K562 (cell line): ENCODE data around the gene TMEM209. TPM values are rescaled to one million over a fixed set of nuclear protein-coding genes. Genes with fewer than 3 reads are reported as not detected.

ENCODE experiments used
- BRD4 ChIP-seq: fragments of 200-600 bp; sonication (generic); IDR thresholded peaks from 2 replicates; pipeline ENCODE4 v1.6.1; 2017; ENCODE audit warnings: inconsistent platforms
- KDM1A ChIP-seq, 2 experiments: fragments of 450-650 bp; IDR thresholded peaks; 2 replicates each; pipeline ENCODE4 v1.6.1; 2016; ENCODE audit warnings: mild to moderate bottlenecking in 2 of 2
- LARP7 ChIP-seq: fragments of 450-650 bp; IDR thresholded peaks from 2 replicates; pipeline ENCODE4 v1.6.1; 2016
- POLR2AphosphoS5 ChIP-seq: IDR thresholded peaks from 2 replicates; pipeline ENCODE4 v1.6.1; 2011; ENCODE audit warnings: mild to moderate bottlenecking, low read depth, low read length, moderate library complexity; ENCODE audit not compliant: control insufficient read depth, insufficient read depth
- POLR2G ChIP-seq: fragments of 200-400 bp; formaldehyde crosslinking; IDR thresholded peaks from 2 replicates; pipeline ENCODE4 v1.6.1; 2017; ENCODE audit warnings: low read depth, mild to moderate bottlenecking, antibody characterized with exemption, low read length, moderate library complexity
- RB1 ChIP-seq: fragments of 450-650 bp; IDR thresholded peaks from 2 replicates; pipeline ENCODE4 v1.6.1; 2017; ENCODE audit warnings: low read depth, mild to moderate bottlenecking
- TAF1 ChIP-seq: IDR thresholded peaks from 2 replicates; pipeline ENCODE4 v1.6.1; 2011; ENCODE audit warnings: mild to moderate bottlenecking, low read length, moderate library complexity; ENCODE audit not compliant: insufficient read depth, control insufficient read depth, severe bottlenecking; ENCODE audit errors: extremely low read depth
- TAF7 ChIP-seq: fragments of 450-650 bp; IDR thresholded peaks from 2 replicates; pipeline ENCODE4 v1.6.1; 2016; ENCODE audit warnings: missing genetic modification characterization, missing compliant biosample characterization
- TFAM ChIP-seq: fragments of 250-450 bp; sonication (Bioruptor Pico); conservative IDR thresholded peaks from 2 replicates; pipeline ENCODE4 v1.5.0; 2021; ENCODE audit warnings: mild to moderate bottlenecking, moderate library complexity
- ZFP1 ChIP-seq: fragments of 450-650 bp; formaldehyde crosslinking; IDR thresholded peaks from 2 replicates; pipeline ENCODE4 v1.4.0; 2020; ENCODE audit warnings: mild to moderate bottlenecking, mixed read lengths
- ZNF174 ChIP-seq: fragments of 250-450 bp; sonication (Bioruptor Pico); IDR thresholded peaks from 2 replicates; pipeline ENCODE4 v1.4.0; 2020; ENCODE audit warnings: mild to moderate bottlenecking
- ZNF212 ChIP-seq: fragments of 450-650 bp; formaldehyde crosslinking; IDR thresholded peaks from 2 replicates; pipeline ENCODE4 v1.4.0; 2020; ENCODE audit warnings: mild to moderate bottlenecking
- ZNF584 ChIP-seq: fragments of 200-800 bp; sonication (Bioruptor generic); IDR thresholded peaks from 2 replicates; pipeline ENCODE4 v1.6.1; 2016; ENCODE audit warnings: low read depth, mild to moderate bottlenecking, missing genetic modification characterization, missing compliant biosample characterization
- ZNF586 ChIP-seq: fragments of 450-650 bp; formaldehyde crosslinking; conservative IDR thresholded peaks from 2 replicates; pipeline ENCODE4 v1.4.0; 2020; ENCODE audit warnings: mild to moderate bottlenecking, moderate library complexity
- polyA plus RNA-seq, 8 experiments: library from polyadenylated mRNA; depleted of rRNA in 4 of 8; stranded (reverse) in 5 of 8; unstranded in 3 of 8; fragments of >200 nt; fragmentation: Nextera tagmentation in 2 of 8; fragmentation: Illumina TruSeq in 1 of 8; extraction: Ambion mirVana in 2 of 8; extraction: Trizol in 1 of 8; gene quantifications; 2 replicates each; pipeline versions ENCODE4 v1.2.1 to v1.2.3, GENCODE V29; 2011 to 2014; ENCODE audit warnings: inconsistent platforms in 1 of 8, missing spikeins in 1 of 8
- total RNA-seq, 7 experiments: library from RNA; depleted of rRNA in 6 of 7; stranded (reverse); fragments of >200 nt in 6 of 7; fragmentation: Illumina TruSeq in 2 of 7; extraction: Trizol in 2 of 7; gene quantifications; 2 replicates each; pipeline versions ENCODE4 v1.2.1 to v1.2.3, GENCODE V29; 2011 to 2021; ENCODE audit warnings: low replicate concordance in 1 of 7
- TF ChIP-seq, protein P1 (sequence below): sonication (generic); formaldehyde crosslinking; IDR thresholded peaks from 2 replicates; pipeline ENCODE4 v1.8.0; 2022; ENCODE audit warnings: mild to moderate bottlenecking, missing genetic modification reagents
- TF ChIP-seq, protein P2 (sequence below), 3 experiments: fragments of 200-800 bp in 1 of 3; sonication (Bioruptor generic) in 1 of 3; sonication (generic) in 1 of 3; formaldehyde crosslinking in 1 of 3; IDR thresholded peaks; 2 replicates each; pipeline versions ENCODE4 v1.6.1 to v1.8.0; 2016 to 2022; ENCODE audit warnings: mild to moderate bottlenecking in 2 of 3, missing compliant biosample characterization in 2 of 3, missing genetic modification characterization in 2 of 3, missing genetic modification reagents in 1 of 3
- TF ChIP-seq, protein P3 (sequence below): sonication (generic); formaldehyde crosslinking; IDR thresholded peaks from 2 replicates; pipeline ENCODE4 v1.9.0; 2022; ENCODE audit warnings: mild to moderate bottlenecking, missing genetic modification reagents
- TF ChIP-seq, protein P4 (sequence below): IDR thresholded peaks from 2 replicates; pipeline ENCODE4 v1.6.1; 2016; ENCODE audit warnings: missing genetic modification characterization, missing compliant biosample characterization
- TF ChIP-seq, protein P5 (sequence below): sonication (generic); formaldehyde crosslinking; IDR thresholded peaks from 2 replicates; pipeline ENCODE4 v1.8.1; 2023; ENCODE audit warnings: missing genetic modification reagents, mild to moderate bottlenecking, borderline replicate concordance

TMEM209 gene
- total and polyA plus RNA-seq, 9 of the 15 experiments (the other 6 are each of a cell fraction or from before 2014, with no cell fraction given), result 36.8 to 116 (median 76.6) TPM

DNA sequence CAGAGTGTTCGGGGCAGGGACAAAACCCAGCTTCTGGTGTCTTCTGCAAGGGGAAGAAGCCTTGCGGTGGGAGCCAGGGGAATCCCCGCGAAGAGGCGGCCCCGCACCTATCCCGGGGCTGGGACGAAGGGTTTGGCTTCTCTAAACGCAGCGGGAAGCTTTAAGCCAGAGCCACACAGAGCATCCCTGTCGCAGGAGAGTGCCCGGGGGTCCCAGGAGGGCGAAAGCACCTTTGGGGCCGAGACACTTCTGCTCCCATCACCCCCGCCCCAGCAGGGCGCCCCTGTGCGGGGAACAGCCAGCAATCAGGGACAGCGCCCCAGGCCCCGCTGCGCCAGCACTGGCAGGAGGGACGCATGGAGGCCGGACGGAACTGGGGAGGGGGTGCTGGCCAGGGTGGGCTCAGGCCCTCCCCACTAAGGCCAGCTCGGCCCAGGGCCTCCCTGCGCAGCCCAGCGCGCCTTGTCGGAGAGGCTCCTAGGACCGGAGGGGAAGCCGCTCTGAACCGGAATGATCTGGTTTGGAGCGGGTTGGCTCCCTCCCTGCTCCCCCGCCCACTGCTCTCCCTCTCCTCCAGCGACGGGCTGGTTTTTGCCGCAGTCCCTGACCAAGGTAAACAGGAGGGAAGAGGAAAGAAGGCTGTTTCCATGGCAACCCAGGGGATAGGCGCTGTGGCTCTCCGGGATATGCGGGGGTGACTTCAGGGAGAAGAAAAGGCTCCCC is 63.9 kb downstream of the TMEM209 start (continued):
- TF ChIP-seq ZNF212, result no peak
- TF ChIP-seq, protein P1, sequence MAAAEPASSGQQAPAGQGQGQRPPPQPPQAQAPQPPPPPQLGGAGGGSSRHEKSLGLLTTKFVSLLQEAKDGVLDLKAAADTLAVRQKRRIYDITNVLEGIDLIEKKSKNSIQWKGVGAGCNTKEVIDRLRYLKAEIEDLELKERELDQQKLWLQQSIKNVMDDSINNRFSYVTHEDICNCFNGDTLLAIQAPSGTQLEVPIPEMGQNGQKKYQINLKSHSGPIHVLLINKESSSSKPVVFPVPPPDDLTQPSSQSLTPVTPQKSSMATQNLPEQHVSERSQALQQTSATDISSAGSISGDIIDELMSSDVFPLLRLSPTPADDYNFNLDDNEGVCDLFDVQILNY (CRISPR knock-in tag), result no peak
- 0 out of 2 replicates have a peak, but pooled peaks have one; percentile 23 for TF ChIP-seq POLR2AphosphoS5
- peak; percentile 71 for TF ChIP-seq POLR2G
- TF ChIP-seq TAF1, result peak; percentile 29
- TF ChIP-seq TAF7 (tag), result 0 out of 2 replicates have a peak, but pooled peaks have one; percentile 50
- 0 out of 2 replicates have a peak, but pooled peaks have one; percentile 44 for TF ChIP-seq ZNF584 (CRISPR knock-in tag)
- peak; percentile 58; the same call in 1 of the 2 replicates for TF ChIP-seq BRD4
- TF ChIP-seq, protein P2, sequence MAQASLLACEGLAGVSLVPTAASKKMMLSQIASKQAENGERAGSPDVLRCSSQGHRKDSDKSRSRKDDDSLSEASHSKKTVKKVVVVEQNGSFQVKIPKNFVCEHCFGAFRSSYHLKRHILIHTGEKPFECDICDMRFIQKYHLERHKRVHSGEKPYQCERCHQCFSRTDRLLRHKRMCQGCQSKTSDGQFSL (CRISPR knock-in tag; IDR thresholded peaks at IDR 0.05), result peak; percentile 93
- TF ChIP-seq, protein P2 (tag; IDR thresholded peaks at IDR 0.05), result no peak
- TF ChIP-seq TFAM, result no peak
- no peak for TF ChIP-seq ZFP1 (CRISPR knock-in tag)
- TF ChIP-seq, protein P3, sequence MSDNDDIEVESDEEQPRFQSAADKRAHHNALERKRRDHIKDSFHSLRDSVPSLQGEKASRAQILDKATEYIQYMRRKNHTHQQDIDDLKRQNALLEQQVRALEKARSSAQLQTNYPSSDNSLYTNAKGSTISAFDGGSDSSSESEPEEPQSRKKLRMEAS (CRISPR knock-in tag), result peak; percentile 74
- no peak for TF ChIP-seq LARP7
- TF ChIP-seq, protein P4, sequence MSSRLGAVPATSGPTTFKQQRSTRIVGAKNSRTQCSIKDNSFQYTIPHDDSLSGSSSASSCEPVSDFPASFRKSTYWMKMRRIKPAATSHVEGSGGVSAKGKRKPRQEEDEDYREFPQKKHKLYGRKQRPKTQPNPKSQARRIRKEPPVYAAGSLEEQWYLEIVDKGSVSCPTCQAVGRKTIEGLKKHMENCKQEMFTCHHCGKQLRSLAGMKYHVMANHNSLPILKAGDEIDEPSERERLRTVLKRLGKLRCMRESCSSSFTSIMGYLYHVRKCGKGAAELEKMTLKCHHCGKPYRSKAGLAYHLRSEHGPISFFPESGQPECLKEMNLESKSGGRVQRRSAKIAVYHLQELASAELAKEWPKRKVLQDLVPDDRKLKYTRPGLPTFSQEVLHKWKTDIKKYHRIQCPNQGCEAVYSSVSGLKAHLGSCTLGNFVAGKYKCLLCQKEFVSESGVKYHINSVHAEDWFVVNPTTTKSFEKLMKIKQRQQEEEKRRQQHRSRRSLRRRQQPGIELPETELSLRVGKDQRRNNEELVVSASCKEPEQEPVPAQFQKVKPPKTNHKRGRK (tag), result no peak
- no peak for TF ChIP-seq ZNF586
- no peak for TF ChIP-seq ZNF174
- TF ChIP-seq RB1, result peak; percentile 46; the same call in 1 of the 2 replicates
- peak in 1 of 2 experiments; percentile 72; a peak in 2 of 4 replicates for TF ChIP-seq KDM1A (IDR thresholded peaks at IDR 0.05)
- TF ChIP-seq, protein P5, sequence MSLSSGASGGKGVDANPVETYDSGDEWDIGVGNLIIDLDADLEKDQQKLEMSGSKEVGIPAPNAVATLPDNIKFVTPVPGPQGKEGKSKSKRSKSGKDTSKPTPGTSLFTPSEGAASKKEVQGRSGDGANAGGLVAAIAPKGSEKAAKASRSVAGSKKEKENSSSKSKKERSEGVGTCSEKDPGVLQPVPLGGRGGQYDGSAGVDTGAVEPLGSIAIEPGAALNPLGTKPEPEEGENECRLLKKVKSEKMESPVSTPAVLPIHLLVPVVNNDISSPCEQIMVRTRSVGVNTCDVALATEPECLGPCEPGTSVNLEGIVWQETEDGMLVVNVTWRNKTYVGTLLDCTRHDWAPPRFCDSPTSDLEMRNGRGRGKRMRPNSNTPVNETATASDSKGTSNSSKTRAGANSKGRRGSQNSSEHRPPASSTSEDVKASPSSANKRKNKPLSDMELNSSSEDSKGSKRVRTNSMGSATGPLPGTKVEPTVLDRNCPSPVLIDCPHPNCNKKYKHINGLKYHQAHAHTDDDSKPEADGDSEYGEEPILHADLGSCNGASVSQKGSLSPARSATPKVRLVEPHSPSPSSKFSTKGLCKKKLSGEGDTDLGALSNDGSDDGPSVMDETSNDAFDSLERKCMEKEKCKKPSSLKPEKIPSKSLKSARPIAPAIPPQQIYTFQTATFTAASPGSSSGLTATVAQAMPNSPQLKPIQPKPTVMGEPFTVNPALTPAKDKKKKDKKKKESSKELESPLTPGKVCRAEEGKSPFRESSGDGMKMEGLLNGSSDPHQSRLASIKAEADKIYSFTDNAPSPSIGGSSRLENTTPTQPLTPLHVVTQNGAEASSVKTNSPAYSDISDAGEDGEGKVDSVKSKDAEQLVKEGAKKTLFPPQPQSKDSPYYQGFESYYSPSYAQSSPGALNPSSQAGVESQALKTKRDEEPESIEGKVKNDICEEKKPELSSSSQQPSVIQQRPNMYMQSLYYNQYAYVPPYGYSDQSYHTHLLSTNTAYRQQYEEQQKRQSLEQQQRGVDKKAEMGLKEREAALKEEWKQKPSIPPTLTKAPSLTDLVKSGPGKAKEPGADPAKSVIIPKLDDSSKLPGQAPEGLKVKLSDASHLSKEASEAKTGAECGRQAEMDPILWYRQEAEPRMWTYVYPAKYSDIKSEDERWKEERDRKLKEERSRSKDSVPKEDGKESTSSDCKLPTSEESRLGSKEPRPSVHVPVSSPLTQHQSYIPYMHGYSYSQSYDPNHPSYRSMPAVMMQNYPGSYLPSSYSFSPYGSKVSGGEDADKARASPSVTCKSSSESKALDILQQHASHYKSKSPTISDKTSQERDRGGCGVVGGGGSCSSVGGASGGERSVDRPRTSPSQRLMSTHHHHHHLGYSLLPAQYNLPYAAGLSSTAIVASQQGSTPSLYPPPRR (CRISPR knock-in tag), result no peak
